PC-9 (cell line): Measurements from ENCODE around the gene IKZF2.

Source experiments
- CTCF ChIP-seq: fragments of 200-600 bp; sonication (generic); conservative IDR thresholded peaks from 2 replicates; pipeline ENCODE4 v1.6.1; 2017; ENCODE audit warnings: mixed run types, antibody characterized with exemption, mild to moderate bottlenecking, moderate library complexity
- EZH2 ChIP-seq: fragments of 200-600 bp; sonication (generic); IDR thresholded peaks from 2 replicates; pipeline ENCODE4 v1.8.0; 2017; ENCODE audit warnings: antibody characterized with exemption, low read depth

- TF ChIP-seq CTCF (no peak), EZH2 (no peak)
These were observed 14.3 kb downstream of the IKZF2 start for GRCh38 chr2:213137064-213137463.
